ENCODE results near the gene MAP1S. TPM values are rescaled to one million over a fixed set of nuclear protein-coding genes. Genes with fewer than 3 reads are reported as not detected.

MAP1S gene
- total and polyA plus RNA-seq, 2 of the 8 experiments (the other 6 are each of a cell fraction or from before 2014, with no cell fraction given) = 66.7 to 115 TPM

GRCh38 chr19:17706750-17707181 is 12.5 kb upstream of the MAP1S start (continued):
- TF ChIP-seq CHD7 (IDR thresholded peaks at IDR 0.05; ENCODE audit: insufficient replicate concordance, low read length) = no peak
- no peak for TF ChIP-seq ZNF274 (IDR thresholded peaks at IDR 0.05; ENCODE audit: borderline replicate concordance, extremely low read depth, low read length)
- no peak for TF ChIP-seq POLR2A (IDR thresholded peaks at IDR 0.05; ENCODE audit: control extremely low read depth in 1 of 2, low read depth in 2 of 2, low read length in 2 of 2)
- TF ChIP-seq EZH2 (IDR thresholded peaks at IDR 0.05; ENCODE audit: low read depth, low read length, severe bottlenecking) = no peak
